ENCODE measurements around the gene MTRF1.

MTRF1 gene

GRCh38 chr13:41294914-41295313 lies 31.5 kb upstream of the MTRF1 start:
- ChIA-PET POLR2A (no interaction called here), CTCF (no interaction called here)
- H3K9me3 ChIP-seq (ENCODE audit: control insufficient read depth, insufficient read depth, low read depth, low read length) = no peaks in the 10 kb centered on the region
- no peak overlapping the region for H3K4me3 ChIP-seq (ENCODE audit: low read depth, low read length)
- H3K27ac ChIP-seq (ENCODE audit: extremely low read depth, low read depth, low read length) = no peak overlapping the region
- H3K36me3 ChIP-seq (ENCODE audit: control insufficient read depth in 2 of 2, insufficient read depth in 1 of 2, low read length in 2 of 2) = no peaks in the 10 kb centered on the region
- TF ChIP-seq ZNF621 (tag by site-specific recombination; IDR thresholded peaks at IDR 0.05) = no peak
- H3K4me1 ChIP-seq (ENCODE audit: control insufficient read depth, insufficient read depth, low read length) = no peaks in the 10 kb centered on the region

- no peaks in the 10 kb centered on the region for H3K36me3 ChIP-seq (ENCODE audit: control insufficient read depth in 2 of 2, insufficient read depth in 1 of 2, low read length in 2 of 2)
- no peaks in the 10 kb centered on the region for H3K4me1 ChIP-seq (ENCODE audit: control insufficient read depth, insufficient read depth, low read length)
- ChIA-PET POLR2A (no interaction called here), CTCF (no interaction called here)
- no peaks in the 10 kb centered on the region for H3K9me3 ChIP-seq (ENCODE audit: control insufficient read depth, insufficient read depth, low read depth, low read length)
- no peak overlapping the region for H3K27ac ChIP-seq (ENCODE audit: extremely low read depth, low read depth, low read length)
- TF ChIP-seq TRIM28 (IDR thresholded peaks at IDR 0.05; ENCODE audit: borderline replicate concordance, low read length) = peak; percentile 61
- TF ChIP-seq SETDB1 (IDR thresholded peaks at IDR 0.05; ENCODE audit: insufficient read length, low read length) = peak; percentile 78
- no peak for TF ChIP-seq KLF1 (tag by site-specific recombination; IDR thresholded peaks at IDR 0.05)
- no peak for TF ChIP-seq ZNF184 (tag by site-specific recombination; IDR thresholded peaks at IDR 0.05)
- TF ChIP-seq ZNF529 (tag by site-specific recombination; IDR thresholded peaks at IDR 0.05; ENCODE audit: insufficient replicate concordance) = no peak
- TF ChIP-seq REST (tag by site-specific recombination; IDR thresholded peaks at IDR 0.05) = no peak
- TF ChIP-seq ZFP41 (tag by site-specific recombination; IDR thresholded peaks at IDR 0.05; ENCODE audit: borderline replicate concordance) = no peak
- no peak for TF ChIP-seq ZNF692 (tag by site-specific recombination; IDR thresholded peaks at IDR 0.05)
- no peak for TF ChIP-seq GLI4 (tag by site-specific recombination; IDR thresholded peaks at IDR 0.05)
- TF ChIP-seq ZNF350 (tag by site-specific recombination; IDR thresholded peaks at IDR 0.05) = no peak
- H3K4me3 ChIP-seq (ENCODE audit: low read depth, low read length) = no peak overlapping the region
These were observed 29.9 kb upstream of the MTRF1 start for GRCh38 chr13:41293272-41293671.

GRCh38 chr13:41291246-41291645 lies 27.9 kb upstream of the MTRF1 start:
- CTCF ChIA-PET = no interaction called here
- H3K27ac ChIP-seq (ENCODE audit: extremely low read depth, low read depth, low read length) = no peak overlapping the region
- TF ChIP-seq ZNF624 (tag by site-specific recombination; IDR thresholded peaks at IDR 0.05) (no peak), ZNF2 (tag by site-specific recombination; IDR thresholded peaks at IDR 0.05) (no peak), ZNF302 (tag by site-specific recombination; IDR thresholded peaks at IDR 0.05; ENCODE audit: low read depth) (no peak), ZNF530 (tag by site-specific recombination; IDR thresholded peaks at IDR 0.05; ENCODE audit: low read depth) (no peak), ZNF354C (tag by site-specific recombination; IDR thresholded peaks at IDR 0.05; ENCODE audit: borderline replicate concordance, low read depth) (no peak), RBAK (tag by site-specific recombination; IDR thresholded peaks at IDR 0.05) (no peak), ZNF341 (tag by site-specific recombination; IDR thresholded peaks at IDR 0.05; ENCODE audit: low read depth) (no peak), ZIC2 (tag by site-specific recombination; IDR thresholded peaks at IDR 0.05) (no peak), PRDM4 (tag by site-specific recombination; IDR thresholded peaks at IDR 0.05) (no peak), ZSCAN4 (tag by site-specific recombination; IDR thresholded peaks at IDR 0.05) (no peak), ZNF843 (tag by site-specific recombination; IDR thresholded peaks at IDR 0.05) (no peak), ZNF777 (tag by site-specific recombination; IDR thresholded peaks at IDR 0.05; ENCODE audit: borderline replicate concordance) (no peak)

More at GRCh38 chr13:41291246-41291645, 27.9 kb upstream of the MTRF1 start:
- POLR2A ChIA-PET = no interaction called here
- no peaks in the 10 kb centered on the region for H3K4me1 ChIP-seq (ENCODE audit: control insufficient read depth, insufficient read depth, low read length)
- no peaks in the 10 kb centered on the region for H3K9me3 ChIP-seq (ENCODE audit: control insufficient read depth, insufficient read depth, low read depth, low read length)
- no peaks in the 10 kb centered on the region for H3K36me3 ChIP-seq (ENCODE audit: control insufficient read depth in 2 of 2, insufficient read depth in 1 of 2, low read length in 2 of 2)
- H3K4me3 ChIP-seq (ENCODE audit: low read depth, low read length) = no peak overlapping the region

Data from HEK293 (cell line).